WERI-Rb-1 (cell line): ENCODE results near the gene CHKA.
A peak's percentile ranks its signal among the peaks of the same experiment; 100 is the strongest.

ENCODE experiments used
- DNase-seq: peaks from one replicate; pipeline ENCODE4 v3.0.0-alpha.2; 2020
- H3K27ac ChIP-seq: fragments of 250-450 bp; sonication (Bioruptor Pico); 2 replicates; pipeline ENCODE4 v1.5.1; 2020; ENCODE audit warnings: mild to moderate bottlenecking, moderate library complexity
- H3K27me3 ChIP-seq: fragments of 250-450 bp; sonication (Bioruptor Pico); 2 replicates; pipeline ENCODE4 v1.5.1; 2021; ENCODE audit warnings: mild to moderate bottlenecking, low read depth, moderate library complexity; ENCODE audit not compliant: insufficient read depth, severe bottlenecking
- H3K36me3 ChIP-seq: fragments of 250-450 bp; sonication (Bioruptor Pico); 2 replicates; pipeline ENCODE4 v1.5.1; 2020; ENCODE audit warnings: mild to moderate bottlenecking, moderate library complexity
- H3K4me3 ChIP-seq: 2 replicates; pipeline ENCODE4 v1.5.1; 2011; ENCODE audit warnings: low read depth, mild to moderate bottlenecking, control low read depth, low read length
- H3K9me3 ChIP-seq: fragments of 250-450 bp; sonication (Bioruptor Pico); 2 replicates; pipeline ENCODE4 v1.5.1; 2021; ENCODE audit warnings: mild to moderate bottlenecking, moderate library complexity; ENCODE audit not compliant: severe bottlenecking
- CTCF ChIP-seq: IDR thresholded peaks from 2 replicates; pipeline ENCODE4 v1.5.1; 2011; ENCODE audit warnings: low read depth, mild to moderate bottlenecking, control low read depth, inconsistent platforms, low read length

CHKA gene

DNA sequence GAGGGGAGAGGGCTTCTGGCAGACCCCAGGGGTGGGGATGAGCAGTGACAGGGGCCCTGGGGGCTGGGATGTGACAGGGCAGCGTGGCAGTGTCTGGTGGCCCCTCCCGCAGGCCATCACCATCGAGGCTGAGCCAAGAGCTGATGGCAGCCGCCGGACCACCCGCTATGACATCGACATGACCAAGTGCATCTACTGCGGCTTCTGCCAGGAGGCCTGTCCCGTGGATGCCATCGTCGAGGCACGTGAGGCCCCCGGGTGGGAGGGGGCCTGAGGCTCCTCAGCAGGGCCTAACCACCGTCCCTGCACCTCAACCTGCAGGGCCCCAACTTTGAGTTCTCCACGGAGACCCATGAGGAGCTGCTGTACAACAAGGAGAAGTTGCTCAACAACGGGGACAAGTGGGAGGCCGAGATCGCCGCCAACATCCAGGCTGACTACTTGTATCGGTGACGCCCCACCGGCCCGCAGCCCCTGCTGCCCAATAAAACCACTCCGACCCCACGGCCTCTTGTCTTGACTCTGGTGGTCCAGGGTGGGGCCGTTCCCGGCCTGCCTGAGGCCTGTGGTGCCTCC is 85.0 kb downstream of the CHKA start:
- Histone ChIP-seq H3K36me3 (peaks cover 20% of the 10 kb centered on the region), H3K27ac (no peak overlapping the region), H3K27me3 (no peaks in the 10 kb centered on the region), H3K9me3 (no peaks in the 10 kb centered on the region), H3K4me3 (no peak overlapping the region)
- DNase-seq, result no peak
- no peak for TF ChIP-seq CTCF

DNA sequence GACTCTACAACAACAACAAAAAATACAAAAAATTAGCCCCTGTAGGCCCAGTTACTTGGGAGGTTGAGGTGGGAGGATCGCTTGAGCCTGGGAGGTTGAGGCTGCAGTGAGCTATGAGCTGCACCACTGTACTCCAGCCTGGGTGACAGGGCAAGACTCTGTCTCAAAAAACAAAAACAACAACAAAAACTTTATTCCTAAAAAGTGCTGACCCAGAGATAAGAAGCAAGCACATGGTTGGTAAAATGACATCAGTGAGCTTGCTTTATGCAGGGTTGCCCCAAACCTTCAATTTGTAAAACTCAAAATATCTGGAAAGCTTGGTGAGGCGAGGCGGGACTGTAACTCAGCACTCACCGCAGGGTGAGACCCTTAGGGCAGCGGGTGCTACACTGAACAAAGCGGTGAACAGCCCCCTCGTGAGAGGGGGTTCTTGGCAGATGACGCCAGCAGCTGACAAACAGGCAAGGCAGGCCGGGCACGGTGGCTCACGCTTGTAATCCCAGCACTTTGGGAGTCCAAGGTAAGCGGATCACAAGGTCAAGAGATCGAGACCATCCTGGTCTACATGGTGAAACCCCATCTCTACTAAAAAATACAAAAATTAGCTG is 85.8 kb downstream of the CHKA start:
- DNase-seq, result no peak

DNA sequence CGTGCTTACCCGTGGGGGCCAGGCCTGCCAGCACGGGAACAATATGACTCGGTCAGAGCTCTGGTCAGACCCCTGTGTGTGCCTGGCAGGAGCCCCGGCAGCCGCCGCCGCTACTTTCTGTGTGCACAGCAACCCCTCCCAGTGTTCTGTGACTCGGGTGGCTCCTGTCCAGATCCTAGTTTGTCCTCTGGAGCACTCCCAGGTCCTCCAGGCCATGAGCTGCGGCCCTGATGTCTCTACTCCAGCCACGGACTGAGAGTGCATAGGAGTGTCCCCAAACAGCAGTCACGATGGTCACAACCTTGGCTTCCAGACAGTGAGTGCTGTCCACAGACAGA is 87.5 kb downstream of the CHKA start:
- Histone ChIP-seq H3K27me3 (no peaks in the 10 kb centered on the region), H3K4me3 (no peak overlapping the region), H3K27ac (no peak overlapping the region), H3K36me3 (peaks cover 26% of the 10 kb centered on the region), H3K9me3 (no peaks in the 10 kb centered on the region)
- no peak for DNase-seq
- no peak for TF ChIP-seq CTCF

More for the DNA sequence above, 85.8 kb downstream of the CHKA start:
- Histone ChIP-seq H3K27ac (no peak overlapping the region), H3K4me3 (no peak overlapping the region), H3K9me3 (no peaks in the 10 kb centered on the region), H3K36me3 (peaks cover 26% of the 10 kb centered on the region), H3K27me3 (no peaks in the 10 kb centered on the region)
- no peak for TF ChIP-seq CTCF

DNA sequence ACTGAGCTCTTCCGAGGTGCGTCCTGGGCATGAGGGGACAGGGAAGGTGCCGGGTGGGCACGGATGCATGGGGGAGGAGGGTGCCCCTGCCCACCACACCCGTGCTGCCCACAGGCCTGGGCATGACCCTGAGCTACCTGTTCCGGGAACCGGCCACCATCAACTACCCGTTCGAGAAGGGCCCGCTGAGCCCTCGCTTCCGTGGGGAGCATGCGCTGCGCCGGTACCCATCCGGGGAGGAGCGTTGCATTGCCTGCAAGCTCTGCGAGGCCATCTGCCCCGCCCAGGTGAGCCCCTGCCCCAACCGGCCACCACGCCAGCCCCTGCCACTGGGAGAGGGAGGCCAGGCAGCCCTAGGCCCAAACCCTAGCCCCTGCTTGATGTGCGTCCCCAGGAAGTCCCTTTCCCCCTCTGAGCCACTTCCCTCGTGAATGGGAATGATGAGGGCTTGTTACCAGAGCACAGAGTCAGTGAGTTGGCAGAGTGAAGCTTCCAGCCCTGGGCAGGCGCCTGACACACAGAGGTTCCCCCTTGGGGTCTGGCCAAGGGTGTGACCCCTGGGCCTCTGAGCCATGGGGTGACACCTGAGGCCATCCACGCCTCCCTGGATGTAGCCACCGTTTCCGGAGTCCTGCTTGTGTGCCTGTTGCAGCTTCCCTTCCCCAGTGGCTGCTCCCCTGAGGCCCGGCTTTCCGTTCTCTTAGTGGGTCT is 88.0 kb downstream of the CHKA start:
- peaks cover 26% of the 10 kb centered on the region for H3K36me3 ChIP-seq
- H3K4me3 ChIP-seq, result no peak overlapping the region
- H3K27me3 ChIP-seq, result no peaks in the 10 kb centered on the region
- no peak overlapping the region for H3K27ac ChIP-seq
- TF ChIP-seq CTCF, result no peak
- H3K9me3 ChIP-seq, result no peaks in the 10 kb centered on the region
- DNase-seq, result no peak

- no peak for DNase-seq
- Histone ChIP-seq H3K27ac (no peak overlapping the region), H3K36me3 (peaks cover 26% of the 10 kb centered on the region), H3K4me3 (no peak overlapping the region), H3K9me3 (no peaks in the 10 kb centered on the region), H3K27me3 (no peaks in the 10 kb centered on the region)
- no peak for TF ChIP-seq CTCF
Observed at GRCh38 chr11:68032003-68032402, 89.2 kb downstream of the CHKA start.

- Histone ChIP-seq H3K27me3 (no peaks in the 10 kb centered on the region), H3K4me3 (peak overlapping the region; percentile 74), H3K27ac (peak overlapping the region; percentile 98), H3K9me3 (no peaks in the 10 kb centered on the region), H3K36me3 (peaks cover 26% of the 10 kb centered on the region)
- no peak for TF ChIP-seq CTCF
- DNase-seq, result no peak
Observed at GRCh38 chr11:68031144-68031464, 90.1 kb downstream of the CHKA start.
